HK-2 (cell line): ENCODE measurements around the gene DENR.
"Not testable (repeated sequence)": the region's sequence is repeated elsewhere in the genome, so short reads cannot be mapped to it uniquely, and the experiment has no call there.

ENCODE experiments used
- DNase-seq: peaks from one replicate; pipeline ENCODE4 v3.0.0-alpha.2; 2018; ENCODE audit not compliant: unreplicated experiment

Gene DENR, protein sequence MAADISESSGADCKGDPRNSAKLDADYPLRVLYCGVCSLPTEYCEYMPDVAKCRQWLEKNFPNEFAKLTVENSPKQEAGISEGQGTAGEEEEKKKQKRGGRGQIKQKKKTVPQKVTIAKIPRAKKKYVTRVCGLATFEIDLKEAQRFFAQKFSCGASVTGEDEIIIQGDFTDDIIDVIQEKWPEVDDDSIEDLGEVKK

GRCh38 chr12:122752464-122753318, at the start of gene DENR:
TSS of gene DENR (plus strand) at chr12:122752824. CDS start at chr12:122753702, 878 bp downstream.
- peak; percentile 100 for DNase-seq

DNA sequence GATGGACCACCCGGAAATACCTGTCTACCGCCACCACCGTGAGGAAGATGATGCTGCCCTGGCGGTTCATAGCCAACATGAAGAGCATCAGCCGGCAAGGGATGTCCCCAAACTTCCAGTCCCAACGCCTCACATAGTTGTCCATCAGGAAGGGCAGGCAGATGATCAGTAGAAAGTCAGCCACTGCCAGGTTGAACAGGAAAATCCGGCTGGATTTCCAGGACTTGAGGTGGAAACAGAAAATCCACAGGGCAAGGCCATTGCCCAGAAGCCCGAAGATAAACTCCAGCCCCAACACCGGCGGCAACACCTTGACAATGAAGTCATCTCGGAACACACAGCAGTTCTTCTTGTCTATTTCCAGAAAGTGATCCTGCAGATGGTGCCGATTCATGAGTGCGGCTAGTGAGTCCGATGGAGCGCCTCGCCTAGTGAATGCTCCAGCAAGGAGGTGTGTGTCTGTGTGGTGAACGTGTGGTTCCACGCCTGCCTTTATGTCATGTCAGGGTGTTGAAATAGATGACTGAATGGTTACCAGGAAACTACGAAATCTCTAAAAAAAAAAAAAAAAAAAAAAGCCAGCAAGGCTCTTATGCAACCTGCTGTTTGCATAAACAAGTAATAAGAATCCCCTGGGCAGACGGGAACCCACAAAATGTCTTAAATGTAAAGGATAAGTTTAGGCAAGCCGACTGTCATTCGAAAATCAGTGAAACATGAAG, 49.6 kb upstream of the DENR start, which contains the start of gene HCAR2:
TSS of gene HCAR2 (minus strand) at position 468 of the 722 bp plus-strand sequence. CDS start at position 394, 74 bp downstream.
- DNase-seq: not testable (repeated sequence)

GRCh38 chr12:122703841-122704240, 48.8 kb upstream of the DENR start:
- not testable (repeated sequence) for DNase-seq

GRCh38 chr12:122709287-122709686, 43.3 kb upstream of the DENR start:
- not testable (repeated sequence) for DNase-seq

DNA sequence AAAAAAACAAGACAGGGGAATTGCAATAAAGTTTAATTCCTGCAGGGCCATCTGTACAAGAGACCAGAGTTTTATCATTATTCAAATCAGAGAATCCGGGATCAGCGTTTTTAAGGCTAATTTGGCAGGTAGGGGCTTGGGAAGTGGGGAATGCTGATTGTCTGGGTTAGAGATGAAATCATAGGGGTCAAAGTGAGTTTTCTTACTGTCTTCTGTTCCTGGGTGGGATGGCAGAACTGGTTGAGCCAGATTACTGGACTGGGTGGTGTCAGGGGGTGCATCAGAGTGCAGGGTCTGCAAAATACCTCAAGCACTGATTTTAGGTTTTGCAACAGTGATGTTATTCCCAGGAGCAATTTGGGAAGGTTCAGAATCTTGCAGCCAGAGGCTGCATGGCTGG, 42.3 kb upstream of the DENR start:
- DNase-seq: not testable (repeated sequence)

DNA sequence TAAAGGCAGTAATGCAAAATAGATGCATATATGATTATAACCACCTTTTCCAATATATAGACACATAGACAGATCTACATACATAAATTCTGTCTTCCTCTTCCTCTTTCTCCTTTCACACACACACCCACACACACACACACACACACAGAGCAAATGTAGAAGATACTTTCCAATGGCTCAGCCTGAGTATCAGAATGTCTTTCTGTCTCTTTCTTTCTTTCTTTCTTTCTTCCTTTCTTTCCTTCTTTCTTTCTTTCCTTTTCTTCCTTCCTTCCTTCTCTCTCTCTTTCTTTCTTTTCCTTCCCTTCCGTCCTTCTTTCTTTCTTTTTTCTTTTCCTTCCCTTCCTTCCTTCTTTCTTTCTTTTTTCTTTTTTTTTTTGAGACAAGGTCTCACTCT, 41.4 kb upstream of the DENR start:
- DNase-seq: not testable (repeated sequence)

- DNase-seq: not testable (repeated sequence)
These were observed 39.0 kb upstream of the DENR start for GRCh38 chr12:122713491-122714188.

GRCh38 chr12:122715211-122715610, 37.4 kb upstream of the DENR start:
- DNase-seq: not testable (repeated sequence)

DNA sequence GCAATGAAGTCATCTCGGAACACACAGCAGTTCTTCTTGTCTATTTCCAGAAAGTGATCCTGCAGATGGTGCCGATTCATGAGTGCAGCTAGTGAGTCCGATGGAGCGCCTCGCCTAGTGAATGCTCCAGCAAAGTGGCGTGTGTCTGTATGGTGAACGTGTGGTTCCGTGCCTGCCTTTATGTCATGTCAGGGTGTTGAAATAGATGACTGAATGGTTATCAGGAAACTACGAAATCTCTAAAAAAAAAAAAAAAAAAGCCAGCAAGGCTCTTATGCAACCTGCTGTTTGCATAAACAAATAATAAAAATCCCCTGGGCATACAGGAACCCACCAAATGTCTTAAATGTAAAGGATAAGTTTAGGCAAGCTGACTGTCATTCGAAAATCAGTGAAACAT, 36.0 kb upstream of the DENR start, which contains the start of gene HCAR3:
TSS of gene HCAR3 (minus strand) at position 154 of the 400 bp plus-strand sequence. CDS start at position 80, 74 bp downstream.
- not testable (repeated sequence) for DNase-seq

DNA sequence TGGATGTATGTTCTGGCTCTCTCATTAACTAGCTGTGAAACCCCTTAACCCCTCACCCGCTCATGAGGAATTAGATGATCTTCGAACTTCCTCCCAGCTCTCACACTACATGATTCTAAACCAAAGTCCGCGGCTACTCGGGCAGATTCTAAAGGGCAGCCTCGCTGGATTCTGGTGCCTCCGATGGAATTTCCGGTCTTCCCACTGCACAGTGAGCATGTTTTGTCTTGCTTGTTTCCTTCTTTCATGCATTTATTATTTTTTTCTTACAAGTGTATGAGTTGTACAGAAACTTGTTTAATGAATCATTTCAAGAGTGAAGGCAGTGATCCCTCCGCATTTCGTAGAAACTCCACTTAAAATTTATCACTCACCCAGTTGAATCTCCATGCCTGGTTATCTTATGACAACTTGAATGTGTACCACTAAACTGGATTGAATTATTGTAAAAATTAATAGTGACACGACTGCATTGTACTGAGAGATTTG, 31.5 kb upstream of the DENR start:
- DNase-seq: no peak

- no peak for DNase-seq
These were observed 30.2 kb upstream of the DENR start for GRCh38 chr12:122722387-122722786.

DNA sequence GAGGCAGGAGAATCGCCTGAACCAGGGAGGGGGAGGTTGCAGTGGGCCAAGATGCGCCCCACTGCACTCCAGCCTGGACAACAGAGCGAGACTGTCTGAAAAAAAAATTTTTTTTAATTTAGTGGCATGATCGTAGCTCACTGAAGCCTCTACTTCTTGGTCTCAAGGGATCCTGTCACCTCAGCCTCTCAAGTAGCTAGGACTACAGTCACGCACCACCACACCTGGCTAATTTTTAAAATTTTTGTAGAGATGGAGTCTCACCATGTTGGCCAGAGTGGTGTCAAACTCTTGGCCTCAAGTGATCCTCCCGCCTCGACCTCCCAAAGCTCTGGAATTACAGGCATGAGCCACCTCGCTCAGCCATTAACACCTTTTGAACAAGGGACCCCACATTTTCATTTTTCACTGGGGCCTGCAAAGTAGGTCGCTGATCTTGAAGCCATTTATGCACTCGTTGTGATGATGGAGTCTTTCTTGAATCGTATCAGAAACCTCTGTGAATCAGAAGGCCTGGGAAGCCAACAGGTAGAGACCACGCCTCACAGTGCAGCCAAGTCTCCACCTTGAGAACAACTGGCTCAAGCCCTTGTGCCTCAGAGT, 27.9 kb upstream of the DENR start:
- DNase-seq: peak; percentile 3

DNA sequence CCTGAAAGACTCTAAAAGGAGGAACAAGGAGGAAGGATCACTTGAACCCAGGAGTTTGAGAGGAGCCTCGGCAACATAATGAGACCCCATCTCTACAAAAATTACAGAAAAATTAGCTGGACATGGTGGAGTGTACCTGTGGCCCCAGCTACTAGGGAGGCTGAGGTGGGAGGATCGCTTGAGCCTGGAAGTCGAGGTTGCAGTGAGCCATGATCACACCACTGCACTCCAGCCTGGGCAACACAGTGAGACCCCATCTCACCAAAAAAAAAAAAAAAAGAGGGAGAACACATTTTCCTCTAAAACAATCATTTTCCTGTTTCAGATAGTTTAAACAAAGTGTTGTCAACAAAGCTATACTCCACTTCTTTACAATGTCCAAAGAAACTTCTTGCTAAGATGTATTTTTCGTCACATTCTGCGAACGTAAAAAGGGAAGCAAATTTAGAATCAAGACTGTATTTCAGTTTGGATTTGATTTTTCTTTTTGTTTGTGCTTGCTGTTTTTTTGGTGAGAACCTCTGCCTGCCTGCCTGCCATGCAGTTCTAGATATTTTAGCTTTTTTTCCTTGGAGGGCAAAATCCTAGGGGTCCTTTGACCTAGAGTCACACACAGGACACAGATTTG, 27.1 kb upstream of the DENR start:
- no peak for DNase-seq

DNA sequence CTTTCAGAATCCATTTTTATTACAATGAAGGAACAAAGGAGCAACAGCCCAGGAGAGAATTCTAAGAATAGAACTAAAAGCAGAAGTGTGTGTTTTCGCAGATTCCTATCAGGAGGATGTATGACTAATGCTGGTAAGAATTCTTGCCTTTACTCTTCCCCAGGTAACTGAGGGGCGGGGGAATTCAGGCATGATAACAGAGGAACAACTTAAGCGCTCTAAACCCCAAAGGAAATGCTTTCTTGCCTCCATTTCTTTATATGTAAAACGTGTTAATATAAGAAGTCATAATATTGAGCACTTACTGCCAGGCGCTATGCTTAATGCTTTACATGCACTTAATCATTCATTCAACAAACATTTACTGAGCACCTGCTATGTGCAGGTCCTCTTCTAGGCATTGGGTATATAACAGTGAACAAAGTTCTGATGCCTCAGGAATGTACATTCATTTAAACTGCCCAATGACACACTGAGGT, 26.5 kb upstream of the DENR start:
- peak; percentile 30 for DNase-seq

- DNase-seq: no peak
These were observed 22.9 kb upstream of the DENR start for GRCh38 chr12:122729583-122730214.

GRCh38 chr12:122730215-122731014, 22.2 kb upstream of the DENR start, which contains the start of gene HCAR1:
TSS of gene HCAR1 (minus strand) at chr12:122730844. CDS start at chr12:122730339, 505 bp downstream.
- DNase-seq: no peak

- no peak for DNase-seq
These were observed 20.5 kb upstream of the DENR start for GRCh38 chr12:122732170-122732569.

- DNase-seq: no peak
These were observed 20.0 kb upstream of the DENR start for GRCh38 chr12:122732611-122733010.

GRCh38 chr12:122738571-122738970, 14.1 kb upstream of the DENR start:
- no peak for DNase-seq
